Measurements from ENCODE around the gene ZIC4.

ZIC4 gene

DNA sequence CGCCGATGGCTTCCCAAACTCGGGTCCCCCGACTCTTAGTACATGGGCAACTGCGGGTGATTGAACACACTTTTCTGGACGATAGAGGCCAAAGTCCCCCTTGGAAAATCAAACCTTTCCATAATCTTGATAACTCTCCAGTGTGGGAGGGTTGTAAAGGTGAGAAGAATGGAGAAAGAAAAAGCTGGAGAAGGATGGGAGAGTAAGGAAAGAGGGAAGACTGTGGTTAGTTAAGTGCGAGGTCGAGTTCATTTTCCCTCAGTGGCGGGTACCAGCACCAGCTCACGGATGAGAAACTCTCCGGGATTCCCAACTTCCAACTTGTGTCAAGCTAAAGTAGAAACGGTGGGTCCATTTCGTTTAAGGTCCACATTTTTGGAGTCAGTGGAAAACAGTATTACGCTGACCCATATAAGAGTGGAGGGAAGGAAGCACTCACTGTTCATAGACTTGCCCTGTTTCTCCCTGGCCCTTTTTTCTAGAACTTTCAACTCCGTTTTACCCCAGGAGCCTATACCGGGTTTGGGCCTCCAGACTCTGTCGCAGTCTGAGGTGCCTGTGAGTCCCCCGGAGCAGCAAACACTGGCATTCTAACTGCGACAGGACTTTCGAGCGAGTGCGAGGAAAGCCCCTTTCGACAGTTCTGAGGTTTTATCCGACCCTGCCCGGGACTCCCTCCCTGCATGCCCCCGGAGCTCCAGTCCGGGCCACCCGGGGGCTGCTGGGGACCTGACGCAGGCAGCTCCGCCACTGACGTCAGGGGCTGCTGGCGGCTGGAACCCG, 17.6 kb upstream of the ZIC4 start:
- TF ChIP-seq, protein P1, sequence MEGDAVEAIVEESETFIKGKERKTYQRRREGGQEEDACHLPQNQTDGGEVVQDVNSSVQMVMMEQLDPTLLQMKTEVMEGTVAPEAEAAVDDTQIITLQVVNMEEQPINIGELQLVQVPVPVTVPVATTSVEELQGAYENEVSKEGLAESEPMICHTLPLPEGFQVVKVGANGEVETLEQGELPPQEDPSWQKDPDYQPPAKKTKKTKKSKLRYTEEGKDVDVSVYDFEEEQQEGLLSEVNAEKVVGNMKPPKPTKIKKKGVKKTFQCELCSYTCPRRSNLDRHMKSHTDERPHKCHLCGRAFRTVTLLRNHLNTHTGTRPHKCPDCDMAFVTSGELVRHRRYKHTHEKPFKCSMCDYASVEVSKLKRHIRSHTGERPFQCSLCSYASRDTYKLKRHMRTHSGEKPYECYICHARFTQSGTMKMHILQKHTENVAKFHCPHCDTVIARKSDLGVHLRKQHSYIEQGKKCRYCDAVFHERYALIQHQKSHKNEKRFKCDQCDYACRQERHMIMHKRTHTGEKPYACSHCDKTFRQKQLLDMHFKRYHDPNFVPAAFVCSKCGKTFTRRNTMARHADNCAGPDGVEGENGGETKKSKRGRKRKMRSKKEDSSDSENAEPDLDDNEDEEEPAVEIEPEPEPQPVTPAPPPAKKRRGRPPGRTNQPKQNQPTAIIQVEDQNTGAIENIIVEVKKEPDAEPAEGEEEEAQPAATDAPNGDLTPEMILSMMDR (IDR thresholded peaks at IDR 0.05): no peak
- H3K27me3 ChIP-seq: peaks cover 0 to 69% of the 10 kb centered on the region in 2 donors
- intact Hi-C loops (cut with DNase I; ENCODE audit: low total_unique reads): no loop called here

DNA sequence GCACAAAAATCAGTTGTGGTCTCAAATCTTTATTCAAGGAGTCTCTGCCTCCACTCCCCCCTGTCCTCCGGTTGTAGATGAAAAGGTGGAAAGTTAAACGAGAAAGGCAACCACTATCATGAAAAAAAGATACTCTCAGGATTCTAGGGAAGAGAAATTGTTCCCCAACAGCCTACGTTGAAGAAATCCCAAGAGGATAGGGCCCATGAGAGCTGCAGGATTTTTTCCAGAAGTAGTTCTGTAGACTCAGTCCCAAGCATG, 17.1 kb upstream of the ZIC4 start:
- no peak for DNase-seq
- intact Hi-C loops (cut with DNase I; ENCODE audit: low total_unique reads): no loop called here
- H3K27ac ChIP-seq: no peak overlapping the region
- peaks cover 0 to 75% of the 10 kb centered on the region in 2 donors for H3K27me3 ChIP-seq
- TF ChIP-seq, protein P1 (IDR thresholded peaks at IDR 0.05): no peak
- no peaks in the 10 kb centered on the region for H3K36me3 ChIP-seq
- no peaks in the 10 kb centered on the region for H3K9me3 ChIP-seq
- no peak overlapping the region for H3K4me3 ChIP-seq
- H3K4me1 ChIP-seq: peaks cover 0 to 25% (median 15%) of the 10 kb centered on the region in 4 donors

More for the DNA sequence above, 17.6 kb upstream of the ZIC4 start:
- no peak for DNase-seq
- H3K4me1 ChIP-seq: peaks cover 0 to 23% (median 11%) of the 10 kb centered on the region in 4 donors
- no peaks in the 10 kb centered on the region for H3K9me3 ChIP-seq
- H3K27ac ChIP-seq: no peak overlapping the region
- H3K36me3 ChIP-seq: no peaks in the 10 kb centered on the region
- no peak overlapping the region for H3K4me3 ChIP-seq

DNA sequence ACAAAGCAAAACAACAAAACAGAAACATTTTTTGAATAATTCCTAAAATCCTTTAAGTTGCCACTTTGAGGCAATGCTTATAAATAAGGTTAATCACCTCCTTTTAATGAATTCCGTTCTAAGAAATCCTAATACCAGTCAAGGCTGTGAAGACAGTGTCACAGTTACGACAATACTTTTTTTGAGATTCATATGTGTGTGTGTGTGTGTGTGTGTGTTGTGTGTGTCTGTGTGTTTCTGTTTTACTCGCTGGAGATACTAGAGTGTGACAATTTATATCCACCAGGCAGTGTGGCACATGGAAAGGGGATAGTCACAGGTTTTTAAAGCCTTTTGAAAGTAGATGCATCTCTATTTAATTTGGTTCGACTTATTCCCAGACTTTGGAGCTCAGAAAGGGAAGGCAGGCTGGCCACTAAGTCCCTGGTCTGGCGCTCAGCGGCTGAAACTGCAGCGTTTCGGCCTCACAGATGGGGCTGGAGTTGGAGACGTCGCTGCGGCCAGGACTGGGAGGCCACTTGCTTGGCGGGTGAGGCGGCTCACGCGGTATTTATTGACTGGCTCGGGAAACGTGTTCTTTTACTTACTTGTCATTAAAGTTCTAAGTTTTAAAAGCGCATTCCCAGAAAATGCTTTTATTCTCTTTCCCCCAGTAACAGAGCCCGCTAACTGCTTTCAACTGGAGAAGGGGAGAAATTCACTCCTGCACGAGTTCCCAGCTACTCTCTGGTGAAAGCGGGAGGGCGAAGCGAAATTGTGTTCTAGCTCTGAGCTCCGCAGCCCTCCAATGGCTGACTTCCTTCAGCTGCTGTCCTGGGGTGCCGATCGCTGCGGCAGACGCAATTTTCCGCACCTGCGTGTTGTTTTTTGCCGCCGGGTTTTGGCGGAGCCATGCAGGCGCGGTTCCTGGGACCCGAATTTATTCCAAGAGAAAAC, 16.5 kb upstream of the ZIC4 start:
- no peak overlapping the region for H3K27ac ChIP-seq
- H3K4me1 ChIP-seq: peaks cover 0 to 25% (median 15%) of the 10 kb centered on the region in 4 donors
- TF ChIP-seq, protein P1 (IDR thresholded peaks at IDR 0.05): no peak
- peaks cover 0 to 77% of the 10 kb centered on the region in 2 donors for H3K27me3 ChIP-seq
- no peaks in the 10 kb centered on the region for H3K9me3 ChIP-seq
- H3K36me3 ChIP-seq: no peaks in the 10 kb centered on the region
- no peak for DNase-seq
- no peak overlapping the region for H3K4me3 ChIP-seq
- intact Hi-C loops (cut with DNase I; ENCODE audit: low total_unique reads): no loop called here

DNA sequence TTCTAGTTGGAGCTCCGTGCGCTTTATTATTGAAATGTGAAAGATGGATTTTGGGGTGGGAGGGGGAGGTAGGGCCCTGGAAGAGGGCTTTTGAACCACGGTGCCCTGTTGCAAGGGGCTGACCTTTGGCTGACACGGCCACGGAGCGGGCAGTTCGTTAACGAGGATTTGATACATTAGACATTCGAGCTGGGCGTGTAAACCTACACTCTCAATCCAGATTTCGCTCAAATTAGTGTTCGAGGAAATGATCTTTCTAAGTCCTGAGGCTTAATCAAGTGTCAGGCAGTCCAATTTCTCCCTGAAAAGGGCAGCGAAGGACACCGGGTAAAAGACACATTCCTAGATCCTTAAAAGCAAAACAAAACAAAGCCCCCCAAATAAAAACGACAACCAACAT, 15.9 kb upstream of the ZIC4 start:
- H3K27me3 ChIP-seq: peaks cover 0 to 81% of the 10 kb centered on the region in 2 donors
- H3K4me1 ChIP-seq: peaks cover 0 to 25% (median 15%) of the 10 kb centered on the region in 4 donors
- no peaks in the 10 kb centered on the region for H3K9me3 ChIP-seq
- intact Hi-C loops (cut with DNase I; ENCODE audit: low total_unique reads): no loop called here
- no peak for DNase-seq
- no peaks in the 10 kb centered on the region for H3K36me3 ChIP-seq
- H3K4me3 ChIP-seq: no peak overlapping the region
- H3K27ac ChIP-seq: no peak overlapping the region
- TF ChIP-seq, protein P1 (IDR thresholded peaks at IDR 0.05): no peak

DNA sequence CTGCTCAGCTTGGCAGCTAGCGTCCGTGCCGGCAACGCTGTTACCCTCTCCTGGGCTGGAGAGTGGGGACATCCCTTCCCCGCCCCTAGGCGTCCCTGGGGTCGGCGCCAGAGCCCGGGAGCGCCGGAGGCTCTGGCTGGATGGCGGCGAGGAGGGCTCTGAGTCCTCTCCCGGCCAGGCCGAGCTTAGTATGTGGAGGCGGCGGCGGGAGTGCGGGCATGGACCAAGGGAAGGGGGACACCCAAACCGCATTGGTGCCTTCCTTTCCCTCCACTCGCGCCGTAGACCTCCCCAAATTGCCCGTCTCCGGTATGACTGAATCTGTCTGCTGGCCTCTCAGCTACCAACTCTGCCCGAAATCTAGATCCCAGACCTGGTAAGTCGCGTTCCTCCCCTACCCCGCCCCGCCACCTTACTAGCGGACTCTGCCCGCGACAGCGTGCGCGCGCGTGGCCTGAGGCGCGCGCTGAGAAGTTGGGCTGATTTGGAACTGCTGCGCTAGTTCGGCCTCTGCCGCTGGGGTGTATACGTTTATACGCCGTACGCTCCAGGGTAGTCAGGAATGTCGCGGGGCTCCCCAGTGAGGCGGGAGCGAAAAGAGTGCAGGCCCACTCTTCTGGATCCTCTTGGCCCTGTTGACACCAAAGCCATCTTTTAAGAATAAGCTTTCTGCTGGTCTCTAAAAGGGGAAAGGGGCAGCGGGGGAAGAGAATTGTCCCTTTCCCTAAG, 15.0 kb upstream of the ZIC4 start:
- Histone ChIP-seq H3K27ac (no peak overlapping the region), H3K4me3 (no peak overlapping the region), H3K4me1 (peaks cover 0 to 25% (median 15%) of the 10 kb centered on the region in 4 donors), H3K9me3 (no peaks in the 10 kb centered on the region), H3K27me3 (peaks cover 0 to 84% of the 10 kb centered on the region in 2 donors), H3K36me3 (no peaks in the 10 kb centered on the region)
- TF ChIP-seq, protein P1 (IDR thresholded peaks at IDR 0.05): no peak
- DNase-seq: no peak
- intact Hi-C loops (cut with DNase I; ENCODE audit: low total_unique reads): no loop called here
